ENCODE results near the gene INIP. TPM values are rescaled to one million over a fixed set of nuclear protein-coding genes. Genes with fewer than 3 reads are reported as not detected.

INIP gene
- total RNA-seq, 1 donor from 2014 or later = 15.1 TPM

- TF ChIP-seq CTCF (conservative IDR thresholded peaks at IDR 0.05; ENCODE audit: low read depth, low read length) = no peak
- DNase-seq (ENCODE audit: low read depth) = no peak
- no peak overlapping the region for H3K4me3 ChIP-seq (ENCODE audit: low read depth, low read length)
These were observed 77.6 kb downstream of the INIP start for GRCh38 chr9:112640311-112640710.

Other genes with a start within 250 kb of the INIP start
- 3.4 and 4.3 TPM in 2 replicates for gene KIAA1958, start 231.3 kb downstream of the INIP start, total RNA-seq
- gene SNX30, start 32.6 kb upstream of the INIP start, total RNA-seq = 6.1 and 6.9 TPM in 2 replicates
- gene SLC46A2, start 172.8 kb upstream of the INIP start, total RNA-seq = not detected in 2 replicates